Measurements from ENCODE around the gene HILPDA. TPM values are rescaled to one million over a fixed set of nuclear protein-coding genes. Genes with fewer than 3 reads are reported as not detected.
A peak's percentile ranks its signal among the peaks of the same experiment; 100 is the strongest.

Gene HILPDA
- total RNA-seq, 2 experiments from 2014 or later = 22.4 to 33.9 TPM

- BruUV-seq (replicated peaks) = no TSS peak
- DNase-seq (ENCODE audit: low spot score) = peak; percentile 24
- POLR2A ChIA-PET = interaction anchor here (0.6 to 1.1 kb wide), 4 partner anchors 37 to 515 kb away, joined by 3 to 4 read pairs (median 3); no protein-coding TSS in a partner anchor
- H3K27ac ChIP-seq (ENCODE audit: low read depth, low read length, poor library complexity, severe bottlenecking) = no peak overlapping the region
- no peaks in the 10 kb centered on the region for H3K9me2 ChIP-seq (ENCODE audit: insufficient read depth, low read length)
- no peak overlapping the region for H3K4me3 ChIP-seq (ENCODE audit: low read depth, low read length, poor library complexity, severe bottlenecking)
- peak overlapping the region; percentile 47 for H2AFZ ChIP-seq (ENCODE audit: low read length)
- peaks cover 11% of the 10 kb centered on the region for H3K4me1 ChIP-seq (ENCODE audit: insufficient read depth, low read length, poor library complexity, severe bottlenecking)
- CTCF ChIA-PET (ENCODE audit: unreplicated experiment) = no interaction called here
- no peaks in the 10 kb centered on the region for H3K36me3 ChIP-seq (ENCODE audit: insufficient read depth, low read length)
- no peaks in the 10 kb centered on the region for H4K20me1 ChIP-seq (ENCODE audit: insufficient read depth, low read length)
- H3K79me2 ChIP-seq (ENCODE audit: insufficient read depth, low read depth, low read length) = no peaks in the 10 kb centered on the region
- no peaks in the 10 kb centered on the region for H3K9me3 ChIP-seq (ENCODE audit: low read length)
- no peak for TF ChIP-seq EZH2phosphoT487 (IDR thresholded peaks at IDR 0.05; ENCODE audit: borderline replicate concordance, low read depth, low read length)
- no peak for TF ChIP-seq CTCF (conservative IDR thresholded peaks at IDR 0.05; ENCODE audit: low read length)
- peak overlapping the region; percentile 9 for H3K4me2 ChIP-seq (ENCODE audit: low read length)
- intact Hi-C loops (cut with micrococcal nuclease; ENCODE audit: unreplicated experiment) = no loop called here
These were observed 18.0 kb upstream of the HILPDA start for GRCh38 chr7:128437426-128438332.

- DNase-seq (ENCODE audit: low spot score) = no peak
- CTCF ChIA-PET (ENCODE audit: unreplicated experiment) = no interaction called here
- Histone ChIP-seq H3K79me2 (ENCODE audit: insufficient read depth, low read depth, low read length) (no peaks in the 10 kb centered on the region), H3K4me1 (ENCODE audit: insufficient read depth, low read length, poor library complexity, severe bottlenecking) (peaks cover 19% of the 10 kb centered on the region), H3K27ac (ENCODE audit: low read depth, low read length, poor library complexity, severe bottlenecking) (no peak overlapping the region), H4K20me1 (ENCODE audit: insufficient read depth, low read length) (no peaks in the 10 kb centered on the region), H3K9me2 (ENCODE audit: insufficient read depth, low read length) (no peaks in the 10 kb centered on the region), H3K4me2 (ENCODE audit: low read length) (no peak overlapping the region), H3K36me3 (ENCODE audit: insufficient read depth, low read length) (no peaks in the 10 kb centered on the region), H3K9me3 (ENCODE audit: low read length) (no peaks in the 10 kb centered on the region), H3K4me3 (ENCODE audit: low read depth, low read length, poor library complexity, severe bottlenecking) (no peak overlapping the region), H2AFZ (ENCODE audit: low read length) (no peak overlapping the region)
- intact Hi-C loops (cut with micrococcal nuclease; ENCODE audit: unreplicated experiment) = no loop called here
- TF ChIP-seq EZH2phosphoT487 (IDR thresholded peaks at IDR 0.05; ENCODE audit: borderline replicate concordance, low read depth, low read length) (no peak), CTCF (conservative IDR thresholded peaks at IDR 0.05; ENCODE audit: low read length) (no peak)
- BruUV-seq (replicated peaks) = no TSS peak
- POLR2A ChIA-PET = interaction anchor here (1.0 kb wide), 1 partner anchor 13 kb away, joined by 4 read pairs; no protein-coding TSS in a partner anchor
These were observed 13.3 kb upstream of the HILPDA start for GRCh38 chr7:128442356-128442755.
